BJ (cell line): ENCODE results near the gene PRSS53. TPM values are rescaled to one million over a fixed set of nuclear protein-coding genes. Genes with fewer than 3 reads are reported as not detected.

ENCODE experiments used
- CTCF ChIA-PET: fragments of 350-600 bp; formaldehyde crosslinking; extraction: SDS; loops from one replicate; lab custom pipeline; 2021; ENCODE audit warnings: antibody characterized with exemption, inconsistent platforms; lab: Yijun Ruan, JAX
- POLR2A ChIA-PET: fragments of 300-600 bp; sonication (Branson Sonifier 250); formaldehyde crosslinking; extraction: SDS; loops from one replicate; lab custom pipeline; 2021; ENCODE audit warnings: antibody characterized with exemption; lab: Charles Lee
- DNase-seq: peaks from one replicate; pipeline ENCODE4 v3.0.0-alpha.2; 2011; ENCODE audit warnings: low read depth
- H3K27me3 ChIP-seq: 2 replicates; pipeline ENCODE4 v1.6.0; 2011; ENCODE audit warnings: low read length; ENCODE audit not compliant: control insufficient read depth, insufficient read depth
- H3K36me3 ChIP-seq: 2 replicates; pipeline ENCODE4 v1.5.1; 2011; ENCODE audit warnings: low read length; ENCODE audit not compliant: control insufficient read depth, insufficient read depth
- H3K4me3 ChIP-seq: 2 replicates; pipeline ENCODE4 v1.5.1; 2011; ENCODE audit warnings: low read depth, mild to moderate bottlenecking, control low read depth, low read length
- polyA plus RNA-seq: library from polyadenylated mRNA; depleted of rRNA; stranded (reverse); fragments of >200 nt; gene quantifications from 2 replicates; pipeline ENCODE4 v1.2.3, GENCODE V29; 2011
- TF ChIP-seq, protein P1 (sequence below): IDR thresholded peaks from 2 replicates; pipeline ENCODE4 v1.5.1; 2011; ENCODE audit warnings: low read depth, mild to moderate bottlenecking, control low read depth, inconsistent platforms, low read length, moderate library complexity; ENCODE audit not compliant: insufficient read depth

PRSS53 gene
- polyA plus RNA-seq, 1 experiment: 1.8 TPM

DNA sequence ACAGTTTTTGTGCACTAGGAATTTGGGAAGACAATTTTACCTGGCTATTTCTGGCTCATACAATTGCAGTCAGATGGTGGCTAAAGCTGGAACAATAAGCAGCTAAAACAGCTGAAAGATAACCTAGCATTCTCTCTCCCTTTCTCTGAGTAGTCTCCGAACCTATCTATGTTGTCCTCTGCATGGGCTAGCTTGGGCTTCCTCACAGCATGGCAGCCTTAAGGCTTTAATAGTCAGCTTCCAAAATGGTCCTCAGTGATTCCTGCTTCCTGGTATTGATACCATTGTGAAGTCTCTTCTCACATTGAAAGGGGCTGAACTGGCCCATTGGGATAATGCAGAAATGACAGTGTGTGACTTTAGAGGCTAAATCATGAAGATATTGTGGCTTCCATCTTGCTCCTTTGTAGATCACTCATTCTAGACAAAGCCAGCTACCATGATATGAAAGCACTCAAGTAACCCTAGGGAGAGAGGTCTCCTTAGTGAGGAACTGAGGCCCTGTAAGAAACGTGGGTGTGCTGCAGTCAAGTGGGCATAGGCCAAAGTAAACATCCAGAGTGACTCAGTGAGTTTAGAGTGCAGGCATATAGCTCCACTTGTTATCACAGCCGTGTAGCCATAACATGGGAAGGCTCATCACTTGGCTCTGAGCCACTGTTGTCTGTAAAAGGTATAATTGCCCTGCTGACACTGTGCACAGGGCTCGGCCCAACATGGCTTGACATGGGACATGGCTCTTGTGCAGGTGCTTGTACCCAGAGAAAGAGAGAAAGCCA is 11.3 kb upstream of the PRSS53 start:
- Histone ChIP-seq H3K4me3 (no peak overlapping the region), H3K27me3 (no peaks in the 10 kb centered on the region), H3K36me3 (no peaks in the 10 kb centered on the region)
- no peak for DNase-seq
- TF ChIP-seq, protein P1, sequence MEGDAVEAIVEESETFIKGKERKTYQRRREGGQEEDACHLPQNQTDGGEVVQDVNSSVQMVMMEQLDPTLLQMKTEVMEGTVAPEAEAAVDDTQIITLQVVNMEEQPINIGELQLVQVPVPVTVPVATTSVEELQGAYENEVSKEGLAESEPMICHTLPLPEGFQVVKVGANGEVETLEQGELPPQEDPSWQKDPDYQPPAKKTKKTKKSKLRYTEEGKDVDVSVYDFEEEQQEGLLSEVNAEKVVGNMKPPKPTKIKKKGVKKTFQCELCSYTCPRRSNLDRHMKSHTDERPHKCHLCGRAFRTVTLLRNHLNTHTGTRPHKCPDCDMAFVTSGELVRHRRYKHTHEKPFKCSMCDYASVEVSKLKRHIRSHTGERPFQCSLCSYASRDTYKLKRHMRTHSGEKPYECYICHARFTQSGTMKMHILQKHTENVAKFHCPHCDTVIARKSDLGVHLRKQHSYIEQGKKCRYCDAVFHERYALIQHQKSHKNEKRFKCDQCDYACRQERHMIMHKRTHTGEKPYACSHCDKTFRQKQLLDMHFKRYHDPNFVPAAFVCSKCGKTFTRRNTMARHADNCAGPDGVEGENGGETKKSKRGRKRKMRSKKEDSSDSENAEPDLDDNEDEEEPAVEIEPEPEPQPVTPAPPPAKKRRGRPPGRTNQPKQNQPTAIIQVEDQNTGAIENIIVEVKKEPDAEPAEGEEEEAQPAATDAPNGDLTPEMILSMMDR: no peak
- CTCF ChIA-PET: interaction anchor here (0.8 to 1.8 kb wide), 6 partner anchors 22 to 150 kb away, joined by 3 to 6 read pairs (median 4); no protein-coding TSS in a partner anchor
- POLR2A ChIA-PET: no interaction called here

DNA sequence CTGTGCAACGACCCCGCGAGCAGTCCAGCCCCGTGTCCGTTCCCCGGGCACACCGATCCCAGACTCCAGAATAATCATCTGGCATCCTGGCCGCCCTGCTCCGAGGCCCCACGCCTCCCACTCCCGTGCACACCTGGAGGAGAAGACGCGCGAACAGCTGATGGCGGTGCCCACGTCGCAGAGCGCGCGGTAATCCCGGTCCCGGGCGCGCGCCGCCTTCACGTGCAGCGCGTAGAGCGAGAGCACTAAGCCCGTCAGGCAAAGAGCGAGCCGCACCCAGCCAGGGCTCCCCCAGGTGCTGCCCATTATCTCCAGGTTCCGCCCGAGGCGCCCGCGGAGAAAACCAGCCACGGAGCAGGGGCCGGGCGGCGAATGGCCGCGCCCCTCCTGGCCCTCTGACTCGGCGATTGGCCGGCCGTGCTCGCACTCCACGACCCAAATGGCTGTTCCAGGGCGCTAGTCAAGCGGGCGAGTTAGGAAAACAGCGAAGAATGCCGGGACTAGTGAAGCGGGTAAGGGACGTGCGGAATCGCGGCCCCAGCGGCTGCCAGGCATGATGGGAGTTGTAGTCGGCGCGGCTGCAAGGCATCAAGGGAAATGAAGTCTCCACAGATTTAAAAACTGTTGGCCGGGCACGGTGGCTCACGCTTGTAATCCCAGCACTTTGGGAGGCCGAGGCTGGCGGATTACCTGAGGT is 5.8 kb upstream of the PRSS53 start, which contains the start of gene VKORC1:
TSS of gene VKORC1 (minus strand) at position 374 of the 697 bp plus-strand sequence. CDS start at position 306, 68 bp downstream.
- Histone ChIP-seq H3K36me3 (no peaks in the 10 kb centered on the region), H3K4me3 (peak within 1 kb of the TSS; percentile 93), H3K27me3 (no peaks in the 10 kb centered on the region)
- TF ChIP-seq, protein P1: no peak
- DNase-seq: peak; percentile 88
- POLR2A ChIA-PET: interaction anchor here (0.7 kb wide), 1 partner anchor 96 kb away, joined by 7 read pairs; no protein-coding TSS in a partner anchor
- CTCF ChIA-PET: interaction anchor here (0.5 to 6.4 kb wide), 7 partner anchors 15 to 153 kb away, joined by 3 to 54 read pairs (median 3); partner anchors contain the start of gene HSD3B7

DNA sequence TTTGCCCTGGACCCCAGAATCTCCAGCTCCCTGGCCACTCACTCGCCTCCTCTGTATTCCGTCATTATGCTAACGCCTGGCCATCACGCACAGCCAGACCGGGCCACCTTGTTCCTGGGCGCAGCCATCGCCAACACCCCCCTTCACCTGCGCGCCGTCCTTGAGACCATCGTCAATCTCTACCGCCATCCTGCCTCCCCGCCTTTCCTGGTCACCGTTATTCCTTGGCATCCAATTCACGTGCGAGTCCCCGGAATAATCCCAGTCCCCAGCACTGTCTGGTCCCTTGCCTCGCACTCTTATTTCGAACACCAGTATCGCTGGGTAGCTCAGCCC is 5.3 kb upstream of the PRSS53 start:
- Histone ChIP-seq H3K27me3 (no peaks in the 10 kb centered on the region), H3K36me3 (peaks cover 3% of the 10 kb centered on the region), H3K4me3 (peak overlapping the region; percentile 93)
- DNase-seq: no peak
- CTCF ChIA-PET: interaction anchor here (0.5 to 6.4 kb wide), 7 partner anchors 14 to 152 kb away, joined by 3 to 54 read pairs (median 3); partner anchors contain the start of gene HSD3B7
- POLR2A ChIA-PET: no interaction called here
- TF ChIP-seq, protein P1: no peak

DNA sequence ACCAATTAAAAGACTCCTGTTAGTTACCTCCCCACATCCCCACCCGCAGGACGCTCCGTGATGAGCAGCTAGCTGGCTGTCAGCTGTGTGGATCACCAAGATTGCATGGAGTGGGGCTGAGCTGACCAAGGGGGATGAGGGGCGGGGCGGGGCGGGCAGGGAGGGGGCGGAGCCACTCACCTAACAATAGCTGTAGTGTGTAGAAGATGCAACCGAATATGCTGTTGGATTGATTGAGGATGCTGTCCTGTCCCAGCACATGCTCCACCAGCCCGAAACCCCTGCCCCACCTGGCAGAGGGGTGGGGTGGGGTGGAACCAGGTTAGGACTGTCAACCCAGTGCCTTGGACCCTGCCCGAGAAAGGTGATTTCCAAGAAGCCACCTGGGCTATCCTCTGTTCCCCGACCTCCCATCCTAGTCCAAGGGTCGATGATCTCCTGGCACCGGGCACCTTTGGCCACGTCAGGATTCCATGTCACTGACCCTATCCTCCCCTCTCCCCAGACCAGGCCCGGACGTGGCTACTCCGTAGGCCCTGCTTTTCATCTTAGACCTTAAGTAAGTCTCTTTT is 4.5 kb upstream of the PRSS53 start:
- no peak for DNase-seq
- TF ChIP-seq, protein P1: no peak
- peak overlapping the region; percentile 93 for H3K4me3 ChIP-seq
- POLR2A ChIA-PET: no interaction called here
- H3K36me3 ChIP-seq: peaks cover 7% of the 10 kb centered on the region
- no peaks in the 10 kb centered on the region for H3K27me3 ChIP-seq
- CTCF ChIA-PET: interaction anchor here (1.1 to 6.4 kb wide), 4 partner anchors 14 to 151 kb away, joined by 3 to 54 read pairs (median 3); partner anchors contain the start of gene HSD3B7
